Esophagus muscularis mucosa (tissue), 3 donors: ENCODE measurements around the gene C16orf87.

ENCODE experiments used
- POLR2AphosphoS5 ChIP-seq, 2 donors: sonication (generic); formaldehyde crosslinking; IDR thresholded peaks; one replicate each; pipeline ENCODE4 v1.6.1; 2017; ENCODE audit warnings: antibody characterized with exemption in 2 of 2
- TF ChIP-seq, protein P1 (sequence below), 3 experiments: fragments of 200-600 bp in 2 of 3; fragments of 450-650 bp in 1 of 3; sonication (generic) in 2 of 3; IDR thresholded peaks; one replicate each; pipeline ENCODE4 v1.5.1; 2017 to 2019; ENCODE audit warnings: antibody characterized with exemption in 3 of 3, mild to moderate bottlenecking in 2 of 3, moderate library complexity in 1 of 3

DNA sequence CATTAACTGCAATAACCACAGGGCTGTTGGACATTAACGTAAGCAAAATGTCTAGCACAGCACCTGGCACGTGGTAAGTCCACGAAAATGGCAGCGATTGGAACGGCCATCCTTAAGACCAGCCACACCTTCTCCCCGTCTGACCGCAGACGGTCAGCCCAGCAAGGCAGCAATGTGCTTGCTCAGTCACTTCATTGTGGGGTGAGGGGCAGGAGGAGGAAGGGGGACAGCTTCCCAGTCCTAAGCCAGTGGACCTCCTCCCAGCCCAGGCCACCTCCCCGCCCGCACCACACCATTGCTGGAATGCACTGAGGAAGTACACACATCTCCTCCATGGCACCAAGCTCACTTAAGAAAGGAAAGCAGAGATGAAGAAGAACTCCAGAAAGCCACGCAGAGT lies 74.2 kb downstream of the C16orf87 start:
- TF ChIP-seq, protein P1, sequence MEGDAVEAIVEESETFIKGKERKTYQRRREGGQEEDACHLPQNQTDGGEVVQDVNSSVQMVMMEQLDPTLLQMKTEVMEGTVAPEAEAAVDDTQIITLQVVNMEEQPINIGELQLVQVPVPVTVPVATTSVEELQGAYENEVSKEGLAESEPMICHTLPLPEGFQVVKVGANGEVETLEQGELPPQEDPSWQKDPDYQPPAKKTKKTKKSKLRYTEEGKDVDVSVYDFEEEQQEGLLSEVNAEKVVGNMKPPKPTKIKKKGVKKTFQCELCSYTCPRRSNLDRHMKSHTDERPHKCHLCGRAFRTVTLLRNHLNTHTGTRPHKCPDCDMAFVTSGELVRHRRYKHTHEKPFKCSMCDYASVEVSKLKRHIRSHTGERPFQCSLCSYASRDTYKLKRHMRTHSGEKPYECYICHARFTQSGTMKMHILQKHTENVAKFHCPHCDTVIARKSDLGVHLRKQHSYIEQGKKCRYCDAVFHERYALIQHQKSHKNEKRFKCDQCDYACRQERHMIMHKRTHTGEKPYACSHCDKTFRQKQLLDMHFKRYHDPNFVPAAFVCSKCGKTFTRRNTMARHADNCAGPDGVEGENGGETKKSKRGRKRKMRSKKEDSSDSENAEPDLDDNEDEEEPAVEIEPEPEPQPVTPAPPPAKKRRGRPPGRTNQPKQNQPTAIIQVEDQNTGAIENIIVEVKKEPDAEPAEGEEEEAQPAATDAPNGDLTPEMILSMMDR (IDR thresholded peaks at IDR 0.05): no peak
- TF ChIP-seq POLR2AphosphoS5 (IDR thresholded peaks at IDR 0.05): no peak
